ENCODE results near the gene SNRPE.

The SNRPE gene

DNA sequence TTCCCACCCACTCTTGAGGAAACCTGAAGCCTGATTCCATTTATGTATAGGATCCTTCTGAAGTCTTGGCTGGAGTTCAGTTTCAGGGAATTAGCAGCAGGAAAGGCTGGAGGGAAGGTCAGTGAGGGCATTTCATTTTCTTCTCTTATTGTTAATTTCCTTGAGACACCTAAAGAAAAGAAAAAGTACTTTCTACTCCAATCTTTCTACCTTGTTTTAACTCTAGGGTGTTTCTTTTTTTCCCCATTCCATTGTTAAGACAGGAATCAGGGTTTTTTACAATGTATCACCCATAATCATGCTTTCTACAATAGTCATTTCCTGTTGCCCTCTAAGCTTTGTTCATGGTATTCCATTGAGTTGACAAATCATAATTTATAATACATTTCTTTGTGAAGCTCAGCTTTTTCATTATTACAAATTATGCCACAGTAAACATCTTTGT lies 27.4 kb downstream of the SNRPE start:
- DNase-seq: no peak

- no peak for DNase-seq
These were observed 30.6 kb downstream of the SNRPE start for GRCh38 chr1:203891950-203892349.

- DNase-seq: no peak
These were observed 37.3 kb downstream of the SNRPE start for GRCh38 chr1:203898458-203899352.

GRCh38 chr1:203899353-203899716 lies 37.9 kb downstream of the SNRPE start:
- DNase-seq: no peak

DNA sequence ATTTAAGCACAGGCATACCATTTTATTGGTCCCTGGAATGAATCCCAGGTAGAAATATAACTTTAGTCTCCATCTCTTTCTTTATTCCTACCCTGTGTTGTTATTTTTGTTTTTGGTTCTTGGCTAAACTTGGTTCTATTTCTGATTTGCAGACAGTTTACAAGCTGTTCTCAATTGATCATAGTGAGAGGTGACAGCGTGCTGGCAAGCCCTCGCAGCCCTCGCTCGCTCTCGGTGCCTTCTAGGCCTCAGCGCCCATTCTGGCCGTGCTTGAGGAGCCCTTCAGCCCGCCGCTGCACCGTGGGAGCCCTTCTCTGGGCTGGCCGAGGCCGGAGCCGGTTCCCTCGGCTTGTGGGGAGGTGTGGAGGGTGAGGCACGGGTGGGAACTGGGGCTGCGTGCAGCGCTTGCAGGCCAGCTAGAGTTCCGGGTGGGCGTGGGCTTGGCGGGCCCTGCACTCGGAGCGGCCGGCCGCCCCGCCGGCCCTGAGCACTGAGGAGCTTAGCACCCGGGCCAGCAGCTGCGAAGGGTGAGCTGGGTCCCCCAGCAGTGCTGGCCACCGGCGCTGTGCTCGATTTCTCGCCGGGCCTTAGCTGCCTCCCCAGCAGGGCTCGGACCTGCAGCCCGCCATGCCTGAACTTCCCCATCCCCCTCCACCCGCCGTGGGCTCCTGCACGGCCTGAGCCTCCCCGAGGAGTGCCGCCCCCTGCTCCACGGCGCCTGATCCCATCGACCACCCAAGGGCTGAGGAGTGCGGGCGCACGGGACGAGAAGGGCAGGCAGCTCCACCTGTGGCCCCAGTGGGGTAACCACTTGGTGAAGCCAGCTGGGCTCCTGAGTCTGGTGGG lies 38.7 kb downstream of the SNRPE start:
- no peak for DNase-seq

DNA sequence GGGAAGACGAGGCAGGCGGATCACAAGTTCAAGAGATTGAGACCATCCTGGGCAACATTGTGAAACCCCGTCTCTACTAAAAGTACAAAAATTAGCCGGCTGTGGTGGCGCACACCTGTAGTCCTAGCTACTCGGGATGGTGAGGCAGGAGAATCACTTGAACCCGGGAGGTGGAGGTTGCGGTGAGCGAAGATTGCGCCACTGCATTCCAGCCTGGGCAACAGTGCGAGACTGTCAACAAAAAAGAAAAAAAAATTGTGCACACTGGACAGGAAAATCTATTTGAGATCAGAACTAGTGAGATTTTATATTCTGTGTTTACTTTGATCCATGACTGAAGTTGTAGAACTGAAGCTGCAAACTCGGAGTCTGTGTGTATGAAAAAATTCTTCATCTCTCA lies 40.2 kb downstream of the SNRPE start:
- DNase-seq: no peak

DNA sequence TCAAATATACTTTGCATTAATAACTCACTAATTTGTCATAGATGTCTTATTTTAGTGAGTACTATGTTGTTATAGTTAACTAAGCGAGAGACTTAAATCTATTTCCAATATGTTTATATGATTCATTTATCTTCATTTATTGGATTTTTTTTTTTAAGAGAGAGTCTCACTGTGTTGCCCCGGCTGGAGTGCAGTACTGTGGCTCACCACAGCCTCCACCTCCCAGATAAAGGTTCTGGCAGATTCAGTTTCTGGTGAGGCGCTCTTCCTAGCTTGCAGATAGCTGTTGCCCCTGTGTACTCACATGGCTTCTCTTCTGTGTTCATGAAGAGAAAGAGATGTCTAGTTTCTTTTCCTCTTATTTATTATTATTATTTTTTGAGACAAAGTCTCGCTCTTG lies 43.9 kb downstream of the SNRPE start:
- DNase-seq: no peak

GRCh38 chr1:203906932-203907331 lies 45.5 kb downstream of the SNRPE start:
- DNase-seq: no peak

DNA sequence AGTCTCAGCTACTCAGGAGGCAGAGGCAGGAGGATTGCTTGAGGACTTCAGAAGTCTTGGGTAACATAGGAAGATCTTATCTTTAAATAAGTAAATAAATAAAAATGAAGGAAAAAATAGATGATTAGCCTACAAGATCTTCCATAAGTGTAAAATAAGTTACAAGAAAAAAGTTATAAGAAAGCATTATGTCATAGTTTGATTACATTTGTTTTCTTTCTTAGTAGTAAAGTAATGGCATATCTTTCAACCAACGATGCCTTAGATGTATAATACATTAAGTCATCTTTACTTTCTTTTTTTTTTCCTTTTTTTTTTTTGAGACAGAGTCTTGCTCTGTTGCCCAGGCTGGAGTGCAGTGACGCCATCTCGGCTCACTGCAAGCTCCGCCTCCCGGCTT lies 46.5 kb downstream of the SNRPE start:
- no peak for DNase-seq

DNA sequence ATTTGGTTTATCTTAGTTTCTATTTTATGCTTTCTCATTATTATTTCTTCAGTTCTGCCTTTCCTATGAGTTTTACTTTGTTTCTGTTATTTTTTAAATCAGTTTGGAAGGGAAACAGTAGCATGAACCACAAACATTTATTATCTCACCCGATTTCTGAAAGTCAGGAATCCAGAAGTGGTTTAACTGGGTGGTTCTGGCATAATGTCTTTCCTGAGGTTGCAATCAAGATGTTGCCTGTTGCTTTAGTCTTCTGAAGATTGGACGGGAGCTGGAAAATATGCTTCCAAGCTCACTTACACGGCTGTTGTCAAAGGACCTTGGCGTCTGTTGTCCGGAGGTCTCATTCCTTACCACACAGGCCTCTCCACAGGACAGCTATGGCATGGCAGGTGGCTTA lies 50.4 kb downstream of the SNRPE start:
- DNase-seq: no peak

GRCh38 chr1:203913073-203913521 lies 51.7 kb downstream of the SNRPE start:
- no peak for DNase-seq

DNA sequence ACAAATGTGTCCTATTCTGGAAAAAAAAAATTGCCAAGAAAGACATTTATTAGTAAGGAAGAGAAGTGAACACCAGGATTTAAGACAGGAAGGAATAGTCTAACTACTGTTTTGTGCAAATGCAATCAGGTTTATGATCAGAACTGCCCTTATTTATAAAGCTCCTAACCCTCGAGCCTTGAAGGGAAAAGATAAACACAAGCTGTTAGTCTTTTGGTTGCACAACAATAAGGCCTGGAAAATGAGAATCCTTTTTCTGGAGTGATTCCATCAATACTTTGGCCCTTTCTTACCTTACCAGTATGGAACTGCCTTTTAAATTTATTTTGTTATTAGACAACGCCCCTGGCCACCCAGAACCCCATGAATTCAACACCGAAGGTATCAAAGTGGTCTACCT lies 52.9 kb downstream of the SNRPE start:
- DNase-seq: no peak

GRCh38 chr1:203915811-203916210 lies 54.4 kb downstream of the SNRPE start:
- no peak for DNase-seq

DNA sequence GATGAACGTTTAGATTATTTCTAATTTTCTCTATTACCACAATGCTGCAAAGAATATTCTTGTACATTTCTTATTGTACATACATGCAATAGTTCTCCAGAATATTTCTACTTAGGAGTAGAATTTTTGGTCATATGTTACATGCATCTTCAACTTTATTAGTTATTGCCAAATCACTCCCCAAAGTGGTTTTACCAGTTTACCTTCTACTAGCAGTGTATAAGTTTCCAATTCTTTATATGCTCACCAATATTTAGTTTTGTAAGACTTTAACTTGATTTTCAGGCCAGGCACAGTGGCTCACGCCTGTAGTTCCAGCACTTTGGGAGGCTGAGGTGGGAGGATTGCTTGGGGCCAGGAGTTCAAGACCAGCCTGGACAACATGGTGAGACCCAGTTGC lies 55.4 kb downstream of the SNRPE start:
- no peak for DNase-seq
